ENCODE results near the gene PCDHA9.

The PCDHA9 gene

GRCh38 chr5:140883373-140883772, 35.2 kb downstream of the PCDHA9 start:
- DNase-seq (ENCODE audit: extremely low read depth, low read depth), result no peak
- TF ChIP-seq CTCF (IDR thresholded peaks at IDR 0.05; ENCODE audit: low read depth, low read length, missing control alignments), result no peak
- no peak overlapping the region for H3K4me3 ChIP-seq (replicated peaks; ENCODE audit: low read depth, low read length)

- DNase-seq (ENCODE audit: extremely low read depth, low read depth), result no peak
- TF ChIP-seq CTCF (IDR thresholded peaks at IDR 0.05; ENCODE audit: low read depth, low read length, missing control alignments), result no peak
- no peak overlapping the region for H3K4me3 ChIP-seq (replicated peaks; ENCODE audit: low read depth, low read length)
Observed at GRCh38 chr5:140883927-140884697, 35.9 kb downstream of the PCDHA9 start.

Data from HFF-Myc (cell line).